Peyer's patch (tissue), 4 donors: Measurements from ENCODE around the gene SAMSN1.

ENCODE experiments used
- POLR2A ChIP-seq, 2 donors: fragments of 450-650 bp; IDR thresholded peaks; one replicate each; pipeline ENCODE4 v1.5.1; 2017; ENCODE audit warnings: antibody characterized with exemption in 2 of 2, mild to moderate bottlenecking in 2 of 2, moderate library complexity in 2 of 2
- TF ChIP-seq, protein P1 (sequence below), 6 experiments: fragments of 450-650 bp in 4 of 6; fragments of 200-600 bp in 2 of 6; sonication (generic) in 1 of 6; IDR thresholded peaks; one replicate each; pipeline ENCODE4 v1.5.1; 2017 to 2019; ENCODE audit warnings: antibody characterized with exemption in 6 of 6, mild to moderate bottlenecking in 3 of 6, moderate library complexity in 1 of 6

DNA sequence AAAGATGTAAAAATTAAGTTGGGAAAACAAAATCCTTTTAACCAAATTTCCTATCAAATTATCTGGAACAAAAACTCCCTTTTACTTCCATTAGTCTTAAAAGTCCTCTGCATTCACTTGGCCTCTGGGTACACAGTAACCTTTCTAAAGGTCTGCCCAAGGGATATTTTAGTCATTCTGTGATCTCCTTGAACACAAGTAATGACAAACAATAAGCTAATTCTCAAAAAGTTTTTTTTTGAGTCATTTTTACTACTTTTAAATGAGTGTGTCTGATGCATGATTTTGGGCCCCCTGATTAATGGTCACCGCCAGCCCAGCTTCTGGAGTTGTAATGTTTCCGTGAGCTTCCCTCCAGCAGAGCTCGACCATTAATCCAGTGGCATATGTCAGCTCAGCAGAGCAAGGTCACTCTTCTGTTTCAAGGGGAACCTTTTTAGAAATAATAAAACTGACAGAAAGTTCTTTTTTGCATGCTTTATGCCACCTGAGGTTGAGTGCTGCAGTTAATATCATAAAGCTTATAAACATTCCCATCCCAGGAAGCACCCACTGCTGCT is 14.3 kb downstream of the SAMSN1 start:
- TF ChIP-seq, protein P1, sequence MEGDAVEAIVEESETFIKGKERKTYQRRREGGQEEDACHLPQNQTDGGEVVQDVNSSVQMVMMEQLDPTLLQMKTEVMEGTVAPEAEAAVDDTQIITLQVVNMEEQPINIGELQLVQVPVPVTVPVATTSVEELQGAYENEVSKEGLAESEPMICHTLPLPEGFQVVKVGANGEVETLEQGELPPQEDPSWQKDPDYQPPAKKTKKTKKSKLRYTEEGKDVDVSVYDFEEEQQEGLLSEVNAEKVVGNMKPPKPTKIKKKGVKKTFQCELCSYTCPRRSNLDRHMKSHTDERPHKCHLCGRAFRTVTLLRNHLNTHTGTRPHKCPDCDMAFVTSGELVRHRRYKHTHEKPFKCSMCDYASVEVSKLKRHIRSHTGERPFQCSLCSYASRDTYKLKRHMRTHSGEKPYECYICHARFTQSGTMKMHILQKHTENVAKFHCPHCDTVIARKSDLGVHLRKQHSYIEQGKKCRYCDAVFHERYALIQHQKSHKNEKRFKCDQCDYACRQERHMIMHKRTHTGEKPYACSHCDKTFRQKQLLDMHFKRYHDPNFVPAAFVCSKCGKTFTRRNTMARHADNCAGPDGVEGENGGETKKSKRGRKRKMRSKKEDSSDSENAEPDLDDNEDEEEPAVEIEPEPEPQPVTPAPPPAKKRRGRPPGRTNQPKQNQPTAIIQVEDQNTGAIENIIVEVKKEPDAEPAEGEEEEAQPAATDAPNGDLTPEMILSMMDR (IDR thresholded peaks at IDR 0.05): no peak
- TF ChIP-seq POLR2A (IDR thresholded peaks at IDR 0.05): no peak
